ENCODE results near the gene DTNA.
"Not testable (repeated sequence)": the region's sequence is repeated elsewhere in the genome, so short reads cannot be mapped to it uniquely, and the experiment has no call there.

DTNA gene

GRCh38 chr18:34725737-34726136 is 15.6 kb downstream of the DTNA start:
- FAIRE-seq: not testable (repeated sequence)

GRCh38 chr18:34726286-34727004 is 16.3 kb downstream of the DTNA start:
- FAIRE-seq: no peak

GRCh38 chr18:34729264-34729663 is 19.2 kb downstream of the DTNA start:
- no peak for FAIRE-seq

GRCh38 chr18:34729740-34730355 is 19.8 kb downstream of the DTNA start:
- FAIRE-seq: no peak

GRCh38 chr18:34730774-34731173 is 20.7 kb downstream of the DTNA start:
- no peak for FAIRE-seq

- FAIRE-seq: no peak
These were observed 24.0 kb downstream of the DTNA start for GRCh38 chr18:34734056-34734455.

GRCh38 chr18:34734526-34734925 is 24.4 kb downstream of the DTNA start:
- not testable (repeated sequence) for FAIRE-seq

GRCh38 chr18:34738175-34738894 is 28.2 kb downstream of the DTNA start:
- FAIRE-seq: no peak

GRCh38 chr18:34740101-34740500 is 30.0 kb downstream of the DTNA start:
- no peak for FAIRE-seq

- FAIRE-seq: no peak
These were observed 30.6 kb downstream of the DTNA start for GRCh38 chr18:34740724-34741123.

- no peak for FAIRE-seq
These were observed 31.3 kb downstream of the DTNA start for GRCh38 chr18:34741401-34741800.

GRCh38 chr18:34742891-34743341 is 32.8 kb downstream of the DTNA start:
- FAIRE-seq: no peak

- FAIRE-seq: no peak
These were observed 34.5 kb downstream of the DTNA start for GRCh38 chr18:34744569-34744968.

- no peak for FAIRE-seq
These were observed 36.5 kb downstream of the DTNA start for GRCh38 chr18:34746614-34747013.

GRCh38 chr18:34749721-34750120 is 39.6 kb downstream of the DTNA start:
- FAIRE-seq: no peak

GRCh38 chr18:34752056-34752455 is 42.0 kb downstream of the DTNA start:
- FAIRE-seq: no peak

- FAIRE-seq: no peak
These were observed 44.2 kb downstream of the DTNA start for GRCh38 chr18:34754300-34754699.

- no peak for FAIRE-seq
These were observed 47.6 kb downstream of the DTNA start for GRCh38 chr18:34757666-34758065.

GRCh38 chr18:34758378-34758948 is 48.4 kb downstream of the DTNA start:
- FAIRE-seq: no peak

- no peak for FAIRE-seq
These were observed 50.3 kb downstream of the DTNA start for GRCh38 chr18:34760444-34760843.

GRCh38 chr18:34764451-34764850 is 54.4 kb downstream of the DTNA start:
- FAIRE-seq: no peak

- FAIRE-seq: no peak
These were observed 57.5 kb downstream of the DTNA start for GRCh38 chr18:34767601-34768027.

GRCh38 chr18:34771958-34772357 is 61.9 kb downstream of the DTNA start:
- FAIRE-seq: no peak

Measured in colon (tissue), 2 donors.